HG03064 (cell line): Measurements from ENCODE around the gene ESPN.
"Not testable (repeated sequence)": the region's sequence is repeated elsewhere in the genome, so short reads cannot be mapped to it uniquely, and the experiment has no call there.

Experiments used
- ATAC-seq: cut with Tn5 transposase; IDR thresholded peaks from one replicate; pipeline ENCODE4 v1.9.1; 2021; ENCODE audit warnings: low read depth; ENCODE audit not compliant: unreplicated experiment

ESPN gene

DNA sequence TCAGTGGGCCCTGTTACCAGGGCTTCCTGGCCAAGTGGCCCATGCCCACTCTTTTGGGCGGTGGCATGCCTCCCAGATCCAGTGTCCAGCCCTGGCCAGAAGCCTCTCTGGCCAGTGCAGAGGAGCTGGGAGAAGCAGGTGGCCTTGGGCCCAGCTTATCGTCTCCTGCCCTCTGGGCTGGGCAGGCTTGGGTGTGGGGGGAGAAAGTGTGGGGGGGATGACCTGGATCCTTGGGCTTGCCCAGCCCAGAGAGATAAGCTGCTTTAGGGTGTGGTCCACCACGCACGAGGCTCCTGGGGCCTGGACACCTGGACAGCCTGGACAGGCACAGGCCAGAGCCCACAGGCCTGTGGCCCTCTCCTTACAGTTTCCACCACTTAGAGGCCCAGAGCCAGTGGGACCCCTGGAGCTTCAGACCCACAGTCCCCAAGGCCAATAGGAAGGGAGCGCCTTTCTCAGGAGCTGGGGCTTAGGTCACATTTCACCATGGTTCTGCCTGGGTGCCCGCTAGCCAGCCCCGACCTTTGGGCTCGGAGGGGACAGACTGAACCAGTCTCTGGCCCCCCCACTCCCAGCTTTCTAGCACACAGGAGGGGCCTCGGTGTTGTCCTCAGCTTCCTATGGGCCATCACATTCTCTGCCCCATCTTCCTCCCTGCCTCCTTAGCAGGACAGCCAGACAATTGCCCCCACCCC lies 1.8 kb downstream of the ESPN start:
- no peak for ATAC-seq

DNA sequence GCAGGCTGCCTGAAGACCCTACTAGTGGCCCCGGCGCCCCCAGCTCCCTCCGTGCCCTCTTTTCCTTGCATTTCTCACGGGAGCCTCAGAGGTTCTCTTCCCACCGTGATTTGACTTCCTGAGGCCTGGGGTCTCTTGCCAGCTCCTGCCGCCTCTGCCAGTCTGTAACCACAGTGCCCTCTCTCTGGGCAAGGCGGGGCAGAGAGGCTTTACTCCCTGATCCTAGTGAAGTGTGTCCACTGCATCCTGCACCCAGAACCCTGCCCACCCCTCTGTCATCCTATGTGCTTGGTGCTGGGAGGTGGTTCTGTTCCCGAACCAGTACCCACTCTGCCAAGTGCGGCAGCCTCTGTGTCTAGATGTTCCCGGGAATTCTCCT lies 2.4 kb downstream of the ESPN start:
- ATAC-seq: no peak

DNA sequence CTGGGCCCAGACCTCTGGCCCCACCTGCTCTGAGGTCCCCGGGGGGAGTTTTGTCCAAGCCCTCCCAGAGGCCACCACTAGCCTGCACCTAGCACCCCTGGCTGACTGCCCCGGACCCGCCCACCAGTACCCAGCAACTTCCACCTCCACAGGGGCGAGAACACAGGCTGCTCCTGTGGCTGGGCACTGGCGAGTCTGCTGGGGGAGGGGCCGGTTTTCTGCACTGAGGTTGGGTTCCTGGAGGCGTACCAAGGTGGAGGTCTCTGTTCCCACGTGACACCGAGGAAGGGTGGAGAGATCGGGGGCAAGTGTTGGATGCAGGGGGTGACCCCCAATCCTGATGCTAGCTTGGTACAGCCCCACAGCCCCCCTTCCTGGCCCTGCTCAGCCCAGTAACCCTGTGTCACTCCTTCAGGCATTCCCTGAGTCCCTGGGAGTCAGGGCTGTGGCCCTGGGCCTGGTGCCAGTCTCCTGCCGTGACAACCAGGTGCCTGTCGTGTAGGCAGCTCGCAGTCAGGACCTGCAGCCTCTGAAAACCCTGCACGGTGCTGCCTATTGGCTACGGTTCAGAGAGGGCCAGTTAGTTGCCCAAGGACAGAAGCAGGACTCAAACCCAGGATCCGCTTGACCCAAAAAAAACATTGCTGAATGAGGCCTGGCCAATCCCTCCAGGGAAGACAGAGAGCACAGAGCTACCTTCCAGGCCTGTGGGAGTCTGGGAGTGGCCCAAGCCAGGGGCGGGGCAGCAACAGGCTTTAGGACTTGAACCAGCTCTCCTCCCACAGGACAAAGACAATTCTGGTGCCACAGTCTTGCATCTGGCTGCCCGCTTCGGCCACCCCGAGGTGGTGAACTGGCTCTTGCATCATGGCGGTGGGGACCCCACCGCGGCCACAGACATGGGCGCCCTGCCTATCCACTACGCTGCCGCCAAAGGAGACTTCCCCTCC lies 3.1 kb downstream of the ESPN start:
- no peak for ATAC-seq

DNA sequence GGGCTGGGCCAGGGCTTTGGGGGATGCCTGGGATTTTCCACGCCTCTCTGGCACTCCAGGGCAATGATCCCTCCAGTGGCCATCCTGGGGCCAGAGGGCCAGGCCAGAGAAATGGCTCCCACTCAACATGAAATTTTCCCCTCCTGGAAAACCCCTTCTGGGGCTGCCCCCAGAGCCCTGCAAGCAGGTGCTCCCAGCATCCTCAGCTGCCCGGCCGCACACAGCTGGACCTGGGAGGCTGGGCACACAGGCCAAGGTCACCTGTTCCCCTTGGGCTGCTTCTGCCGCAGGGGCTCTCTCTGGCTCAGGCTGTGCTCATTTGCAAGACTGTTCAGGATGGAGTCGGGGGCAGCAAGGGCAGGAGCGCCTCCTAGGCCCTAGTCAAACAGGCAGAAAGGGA lies 3.9 kb downstream of the ESPN start:
- ATAC-seq: not testable (repeated sequence)

DNA sequence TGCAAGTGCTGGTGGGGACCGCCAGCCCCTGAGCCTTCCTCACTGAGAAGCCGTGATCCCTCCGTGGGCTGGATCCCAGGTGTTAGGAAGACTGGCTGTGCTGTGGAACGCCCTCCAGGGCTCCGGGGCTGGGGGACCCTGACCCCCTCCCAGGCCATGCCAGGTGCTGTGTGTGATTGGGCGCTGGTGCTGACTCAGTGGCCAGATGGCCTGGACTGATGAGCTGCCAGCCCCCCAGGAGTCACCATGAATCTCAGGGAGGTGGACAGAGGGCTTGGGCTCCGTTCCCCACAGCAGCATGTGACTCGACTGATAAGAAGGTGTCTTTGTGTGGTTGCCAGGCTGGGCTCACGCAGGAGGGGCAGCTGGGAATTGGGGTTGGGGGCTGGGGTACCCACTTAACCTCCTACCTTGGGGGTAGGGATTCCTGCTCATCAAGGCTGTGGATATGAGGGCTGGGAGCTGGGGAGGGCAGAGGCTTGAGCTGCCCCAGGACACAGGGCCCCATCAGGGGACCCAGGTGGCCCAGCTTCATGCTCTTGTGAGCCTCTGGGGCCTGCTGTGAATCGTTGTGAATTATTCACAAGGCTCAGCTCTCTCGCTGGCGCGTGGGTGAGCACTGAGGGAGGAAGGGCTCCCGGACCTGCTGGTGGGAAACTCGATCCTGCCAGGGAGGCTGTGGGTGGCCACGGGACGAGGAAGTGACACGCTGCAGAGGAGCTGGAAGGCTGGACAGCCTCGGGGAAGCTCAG lies 5.3 kb downstream of the ESPN start:
- ATAC-seq: not testable (repeated sequence)

DNA sequence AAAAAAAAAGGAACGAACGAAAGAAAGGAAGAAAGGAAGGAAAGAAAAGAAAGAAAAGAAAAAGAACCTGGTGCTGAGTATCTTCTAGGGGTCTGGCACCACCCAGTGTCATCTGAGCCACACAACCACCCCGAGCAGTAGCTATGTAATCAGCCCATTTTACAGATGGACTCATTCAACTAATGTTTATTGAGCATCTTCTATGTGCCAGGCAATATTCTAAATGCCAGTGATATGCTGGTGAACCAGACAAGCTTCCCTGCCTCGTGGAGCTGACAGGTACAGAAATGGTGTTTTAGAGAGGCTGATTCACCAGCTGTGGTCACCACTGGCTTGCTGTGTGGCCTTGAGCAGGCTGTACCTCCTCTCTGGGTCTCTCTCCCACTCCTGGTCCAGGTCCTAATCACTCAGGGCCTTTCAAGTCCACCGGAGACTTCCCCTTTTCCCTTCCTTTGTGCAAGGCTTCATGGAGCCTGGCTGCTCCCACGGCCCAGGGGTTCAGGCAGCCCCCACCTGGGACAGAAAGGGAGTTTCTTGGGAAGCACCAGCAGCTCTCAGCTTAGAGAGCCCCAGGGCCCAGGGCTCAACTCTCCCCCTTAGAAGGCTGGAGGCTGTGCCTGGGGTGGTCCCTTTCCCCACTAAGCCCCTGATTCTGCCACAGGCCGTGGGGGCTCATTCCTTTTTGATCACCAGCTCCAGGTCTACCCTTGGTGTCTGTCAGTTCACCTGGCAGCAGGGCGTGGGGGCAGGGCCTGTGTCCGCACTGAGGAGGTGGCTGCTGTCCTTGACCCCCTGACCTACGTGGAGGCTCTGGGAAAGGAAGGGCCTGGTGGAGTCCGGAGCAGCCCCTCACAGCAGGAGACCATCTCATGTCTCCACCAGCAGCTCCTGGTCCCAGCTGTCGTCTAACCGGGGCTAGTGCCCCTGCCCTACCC lies 7.3 kb downstream of the ESPN start:
- ATAC-seq: not testable (repeated sequence)

DNA sequence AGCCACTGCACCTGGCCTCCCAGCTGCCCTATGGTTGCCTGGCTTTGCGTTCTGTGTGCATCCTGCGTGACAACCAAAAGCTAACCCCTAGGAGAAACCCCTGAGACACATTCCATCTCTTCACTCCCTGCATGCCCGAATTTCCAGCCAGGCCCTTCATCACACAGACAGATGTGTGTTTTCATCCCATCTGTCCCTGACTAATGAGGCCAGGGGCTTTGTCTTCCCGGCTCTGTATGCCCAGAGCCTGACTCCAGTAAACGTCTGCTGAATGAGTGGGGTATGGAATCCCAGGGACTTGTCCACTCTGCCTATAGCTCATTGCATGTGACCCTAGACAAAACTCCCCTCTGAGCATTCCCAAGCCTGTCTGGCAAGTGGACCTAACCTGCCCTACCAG lies 9.6 kb downstream of the ESPN start:
- no peak for ATAC-seq

DNA sequence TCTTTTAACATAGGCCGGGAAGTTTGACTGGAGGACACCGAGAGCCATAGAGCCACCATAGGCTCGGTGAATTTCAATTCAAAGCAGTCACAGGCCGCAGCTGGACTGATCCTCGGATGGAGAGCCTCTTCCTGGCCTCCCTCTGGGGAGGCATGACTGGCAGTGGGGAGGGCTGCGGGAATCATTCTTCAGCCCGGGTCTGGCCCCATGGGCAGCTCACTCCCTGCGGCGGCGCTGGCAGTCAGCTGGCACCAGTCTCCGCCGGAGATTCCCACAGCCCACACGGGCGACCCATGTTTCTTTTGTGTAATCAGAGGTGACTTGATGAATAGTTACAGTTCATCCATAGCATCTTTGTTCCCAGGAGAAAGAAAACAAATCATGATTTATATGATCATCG lies 10.6 kb downstream of the ESPN start:
- no peak for ATAC-seq

DNA sequence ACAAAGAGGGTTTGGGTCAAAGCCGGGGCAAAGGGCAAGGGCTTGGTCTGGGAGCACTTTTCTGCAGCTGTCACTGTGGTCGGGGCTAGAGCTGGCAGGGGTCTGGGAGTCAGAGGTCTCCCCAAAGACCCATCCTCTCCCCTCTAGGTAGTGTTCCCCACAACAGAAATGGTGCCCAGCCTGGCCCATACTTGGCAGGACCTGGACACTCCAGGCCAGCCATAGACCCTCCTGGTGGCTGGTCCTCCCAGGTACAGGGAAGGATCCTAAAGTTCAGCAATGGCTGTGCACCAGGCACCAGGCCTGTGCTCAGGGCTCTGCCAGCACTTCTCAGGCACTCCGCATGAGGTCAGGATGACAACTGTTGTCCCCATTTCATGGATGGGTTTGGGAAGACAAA lies 11.0 kb downstream of the ESPN start:
- no peak for ATAC-seq

DNA sequence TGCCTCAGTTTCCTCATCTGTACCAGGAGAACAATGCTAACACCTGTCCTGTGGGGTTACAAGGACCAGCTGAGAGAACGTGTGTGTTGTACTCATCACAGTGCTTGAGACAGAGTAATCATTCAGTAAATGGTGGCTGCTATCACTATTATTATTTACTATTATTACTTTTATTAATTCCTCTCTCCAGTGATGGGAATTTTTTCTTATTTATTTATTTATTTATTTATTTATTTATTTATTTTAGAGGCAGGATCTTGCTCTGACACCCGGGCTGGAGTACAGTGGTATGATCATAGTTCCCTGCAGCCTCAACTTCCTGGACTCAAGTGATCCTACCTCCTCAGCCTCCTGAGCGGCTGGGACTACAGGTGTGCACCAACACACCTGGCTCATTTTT lies 11.7 kb downstream of the ESPN start:
- ATAC-seq: not testable (repeated sequence)

DNA sequence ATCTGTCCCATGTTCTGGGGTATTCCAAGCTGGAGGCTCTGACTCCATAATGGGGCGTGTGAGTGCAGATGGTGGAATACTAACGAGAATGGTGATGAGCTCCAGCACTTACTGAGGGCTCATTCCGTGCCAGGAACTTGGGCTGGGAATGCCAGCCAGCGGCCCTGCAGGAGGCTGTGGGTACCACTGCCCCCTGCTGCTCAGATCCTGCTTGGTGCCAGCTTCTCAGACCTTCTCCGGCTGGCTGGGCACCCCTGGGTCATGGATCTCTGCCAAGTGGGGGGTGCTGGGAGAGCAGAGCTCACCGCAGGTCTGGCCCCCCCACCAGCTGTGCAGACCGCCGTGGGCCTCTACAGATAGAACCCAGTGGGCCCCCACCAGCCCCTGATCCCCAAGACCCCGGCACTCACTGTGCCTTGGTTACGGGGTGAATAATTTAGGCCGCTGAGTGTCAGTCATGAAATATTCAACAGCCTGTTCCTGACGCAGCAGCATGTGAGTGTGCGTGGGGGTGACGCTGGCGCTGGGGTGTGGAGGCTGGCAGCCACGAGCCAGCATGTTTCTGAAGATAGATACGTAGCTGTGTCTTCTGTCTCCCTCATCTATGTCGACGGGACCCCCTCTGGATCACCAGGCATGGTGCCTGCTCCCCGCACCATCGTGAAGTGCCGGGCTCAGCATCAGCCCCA lies 12.6 kb downstream of the ESPN start:
- not testable (repeated sequence) for ATAC-seq

DNA sequence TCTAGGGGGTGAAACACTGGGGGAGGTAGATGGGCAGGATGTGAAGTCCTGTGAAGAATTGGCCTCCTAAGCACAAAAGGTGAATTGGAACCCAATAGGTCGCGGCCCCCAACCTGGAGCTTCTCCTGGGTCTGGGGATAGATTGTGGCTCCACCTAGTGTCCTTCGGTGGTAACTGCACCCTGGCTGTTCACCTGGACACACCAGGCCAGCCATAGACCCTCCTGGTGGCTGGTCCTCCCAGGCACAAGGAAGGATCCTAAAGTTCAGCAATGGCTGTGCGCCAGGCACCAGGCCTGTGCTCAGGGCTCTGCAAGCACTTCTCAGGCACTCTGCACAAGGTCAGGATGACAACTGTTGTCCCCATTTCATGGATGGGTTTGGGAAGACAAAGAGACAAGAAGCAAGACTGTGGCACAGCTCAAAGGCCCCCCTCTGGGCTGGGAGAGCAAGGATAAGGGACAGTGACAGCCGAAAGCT lies 13.5 kb downstream of the ESPN start:
- no peak for ATAC-seq

DNA sequence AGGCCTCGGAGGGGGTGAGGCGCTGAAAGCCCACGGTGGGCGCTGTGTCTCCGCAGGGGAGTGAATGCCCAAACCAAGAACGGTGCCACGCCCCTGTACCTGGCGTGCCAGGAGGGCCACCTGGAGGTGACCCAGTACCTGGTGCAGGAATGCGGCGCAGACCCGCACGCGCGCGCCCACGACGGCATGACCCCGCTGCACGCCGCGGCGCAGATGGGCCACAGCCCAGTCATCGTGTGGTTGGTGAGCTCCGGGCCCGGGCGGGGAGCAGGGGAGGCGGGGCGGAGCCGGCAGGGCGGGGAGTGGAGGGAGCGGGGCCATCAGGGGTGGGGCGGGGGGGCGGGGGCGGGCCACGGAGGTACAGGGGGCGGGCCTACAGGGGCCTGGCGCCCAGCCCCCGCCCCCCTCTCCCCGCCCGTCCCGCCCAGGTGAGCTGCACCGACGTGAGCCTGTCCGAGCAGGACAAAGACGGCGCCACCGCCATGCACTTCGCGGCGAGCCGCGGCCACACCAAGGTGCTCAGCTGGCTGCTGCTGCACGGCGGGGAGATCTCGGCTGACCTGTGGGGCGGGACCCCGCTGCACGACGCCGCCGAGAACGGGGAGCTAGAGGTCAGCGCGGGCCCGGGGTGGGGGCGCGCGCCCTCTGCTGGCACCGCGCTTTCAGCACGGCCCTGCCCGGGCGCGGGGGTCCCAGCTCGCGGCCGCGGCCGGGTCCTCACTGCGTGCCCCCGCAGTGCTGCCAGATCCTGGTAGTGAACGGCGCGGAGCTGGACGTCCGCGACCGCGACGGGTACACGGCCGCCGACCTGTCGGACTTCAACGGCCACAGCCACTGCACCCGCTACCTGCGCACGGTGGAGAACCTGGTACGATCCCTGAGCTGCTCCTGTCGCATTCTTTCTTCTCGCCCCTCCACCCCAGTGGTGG lies 15.9 kb downstream of the ESPN start:
- no peak for ATAC-seq

DNA sequence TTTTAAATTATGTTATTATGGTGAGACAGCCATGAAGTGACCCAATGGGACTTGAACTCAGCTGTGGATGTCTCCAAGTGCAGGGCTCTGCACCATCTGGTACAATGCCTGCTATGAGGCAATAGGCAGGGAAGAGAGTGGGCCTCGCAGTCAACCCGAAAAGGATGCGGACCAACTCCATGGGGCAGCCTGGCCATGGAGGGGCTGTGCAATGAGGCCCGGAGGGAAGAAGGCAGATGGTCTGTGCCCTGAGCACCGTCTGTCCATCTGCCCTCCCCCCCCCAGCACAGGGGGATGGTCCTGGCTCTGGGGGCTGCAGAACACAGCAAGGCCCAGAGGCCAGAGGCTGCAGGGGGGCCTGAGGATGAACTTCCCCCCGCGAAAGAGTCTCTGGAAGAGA lies 17.0 kb downstream of the ESPN start:
- ATAC-seq: no peak

DNA sequence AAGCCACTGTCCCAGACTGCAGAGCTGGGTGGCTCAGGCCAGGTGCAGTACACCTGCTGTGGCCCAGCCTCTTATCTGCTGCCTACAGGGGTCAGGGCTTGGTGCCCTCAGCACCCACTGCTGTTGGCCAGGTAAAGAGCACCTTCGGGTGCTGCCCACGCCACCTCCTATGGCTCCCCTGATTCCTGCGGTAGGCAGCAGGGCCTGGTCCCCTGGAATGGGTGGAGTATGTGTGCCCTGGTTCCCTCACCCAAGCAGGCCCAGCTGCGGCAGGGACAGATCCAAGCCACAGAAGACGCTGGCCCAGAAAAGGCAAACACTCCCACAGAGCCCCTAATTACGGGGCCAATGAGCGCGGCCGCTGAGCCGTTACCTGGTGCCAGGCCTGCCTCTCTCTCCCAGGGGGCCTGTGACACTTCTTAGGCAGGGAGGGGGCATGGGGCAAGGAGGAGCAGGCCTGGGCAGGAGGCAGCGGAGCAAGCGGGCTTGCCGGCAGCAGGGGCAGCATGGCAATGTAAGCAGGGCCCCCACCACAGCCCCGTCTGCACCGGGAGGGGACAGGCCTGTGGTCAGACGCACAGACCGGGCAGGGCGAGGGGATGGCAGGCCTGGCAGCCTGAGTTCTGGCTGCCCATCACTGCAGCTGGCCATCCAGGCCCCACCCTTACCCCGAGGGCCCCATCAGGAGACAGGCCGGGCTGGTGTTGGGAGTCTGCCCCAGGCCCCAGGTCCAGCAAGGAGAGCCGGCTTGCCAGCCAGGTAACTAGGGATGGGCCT lies 19.0 kb downstream of the ESPN start:
- ATAC-seq: no peak

DNA sequence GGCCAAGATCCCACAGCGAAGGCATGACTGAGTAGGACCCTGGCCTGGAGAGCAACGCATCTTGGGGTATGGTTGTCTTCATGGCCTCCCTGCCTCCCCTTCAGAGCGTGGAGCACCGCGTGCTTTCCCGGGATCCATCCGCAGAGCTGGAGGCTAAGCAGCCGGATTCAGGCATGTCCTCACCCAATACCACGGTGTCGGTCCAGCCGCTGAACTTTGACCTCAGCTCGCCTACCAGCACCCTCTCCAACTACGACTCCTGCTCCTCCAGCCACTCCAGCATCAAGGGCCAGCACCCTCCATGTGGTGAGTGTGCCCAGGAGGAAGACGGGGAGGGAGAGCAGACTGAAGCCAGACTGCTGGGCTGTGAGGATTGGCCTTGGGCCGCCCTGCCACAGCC lies 19.8 kb downstream of the ESPN start:
- ATAC-seq: no peak

DNA sequence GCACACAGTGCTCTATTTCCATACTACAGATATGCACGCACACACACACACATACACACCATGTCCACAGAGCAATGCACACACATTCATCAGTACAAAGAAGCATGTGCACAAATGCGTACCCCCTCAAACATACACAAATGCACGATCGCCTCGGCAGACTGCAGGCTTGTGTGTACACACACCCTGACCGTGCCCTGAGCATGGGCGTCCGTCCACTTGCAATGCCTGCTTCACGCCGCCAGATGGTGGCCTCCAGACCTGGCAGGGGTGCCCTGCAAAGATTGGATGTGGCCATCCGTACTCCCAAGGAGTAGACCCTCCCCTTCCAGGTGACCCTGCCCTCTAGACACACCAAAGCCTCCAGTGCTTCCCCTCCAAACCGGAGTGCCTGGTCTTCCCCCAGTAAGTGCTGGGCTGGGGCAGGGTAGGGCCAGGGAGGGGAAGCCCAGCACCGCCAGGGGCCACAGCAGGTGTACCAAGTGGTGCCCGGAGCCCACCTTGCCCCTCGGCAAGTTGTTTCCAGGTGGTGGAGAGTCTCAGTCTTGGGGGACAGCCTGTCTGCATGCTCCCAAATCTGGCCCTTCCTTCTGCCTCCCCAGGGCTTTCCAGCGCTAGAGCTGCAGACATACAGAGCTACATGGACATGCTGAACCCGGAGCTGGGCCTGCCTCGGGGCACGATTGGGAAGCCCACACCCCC lies 20.6 kb downstream of the ESPN start:
- ATAC-seq: no peak
